Activated T-helper 1 cell treated with Interleukin-2 at 50 U/mL for 16 hours (primary cell): ENCODE results near the gene NUP210L.

Experiments used
- DNase-seq: peaks from one replicate; pipeline ENCODE4 v3.0.0-alpha.2; 2020; ENCODE audit warnings: low read depth

NUP210L gene

GRCh38 chr1:154154534-154155191 is at the start of gene NUP210L:
Gene NUP210L (minus strand): TSS chr1:154155073.
- no peak for DNase-seq

GRCh38 chr1:154199563-154199879 is 44.6 kb upstream of the NUP210L start:
- DNase-seq: no peak

- no peak for DNase-seq
These were observed 44.1 kb upstream of the NUP210L start for GRCh38 chr1:154198756-154199562.

- no peak for DNase-seq
These were observed 38.9 kb upstream of the NUP210L start for GRCh38 chr1:154193821-154194220.

GRCh38 chr1:154192476-154192875 is 37.6 kb upstream of the NUP210L start:
- DNase-seq: no peak

- no peak for DNase-seq
These were observed 37.2 kb upstream of the NUP210L start, which contains the start of gene TPM3 for GRCh38 chr1:154191990-154192461. Gene TPM3 (minus strand): TSS chr1:154192100. CDS start chr1:154192018, 82 bp downstream.

- DNase-seq: no peak
These were observed 35.7 kb upstream of the NUP210L start for GRCh38 chr1:154190550-154190949.

GRCh38 chr1:154186852-154187501 is 32.1 kb upstream of the NUP210L start:
- DNase-seq: no peak

- DNase-seq: peak; percentile 36
These were observed 31.3 kb upstream of the NUP210L start for GRCh38 chr1:154186177-154186576.

- peak; percentile 87 for DNase-seq
These were observed 28.4 kb upstream of the NUP210L start for GRCh38 chr1:154183046-154183915.

GRCh38 chr1:154182344-154183045 is 27.6 kb upstream of the NUP210L start:
- DNase-seq: peak; percentile 43

GRCh38 chr1:154181944-154182343 is 27.1 kb upstream of the NUP210L start:
- no peak for DNase-seq

GRCh38 chr1:154179946-154180687 is 25.2 kb upstream of the NUP210L start:
- no peak for DNase-seq

- DNase-seq: no peak
These were observed 24.3 kb upstream of the NUP210L start for GRCh38 chr1:154178911-154179811.

- DNase-seq: no peak
These were observed 23.1 kb upstream of the NUP210L start for GRCh38 chr1:154178013-154178412.

GRCh38 chr1:154176337-154176736 is 21.5 kb upstream of the NUP210L start:
- DNase-seq: no peak

- DNase-seq: no peak
These were observed 19.8 kb upstream of the NUP210L start for GRCh38 chr1:154174654-154175053.

- no peak for DNase-seq
These were observed 17.0 kb upstream of the NUP210L start for GRCh38 chr1:154171880-154172279.

- no peak for DNase-seq
These were observed 16.3 kb upstream of the NUP210L start for GRCh38 chr1:154171223-154171583.
